Loucy (cell line): ENCODE data around the gene RASAL1.

Source experiments
- H2AFZ ChIP-seq: fragments of 200-600 bp; sonication (generic); 2 replicates; pipeline ENCODE4 v1.6.0; 2016; ENCODE audit warnings: antibody characterized with exemption, mild to moderate bottlenecking, low read length, moderate library complexity
- H3F3A ChIP-seq: fragments of 200-600 bp; 2 replicates; pipeline ENCODE4 v1.6.0; 2016; ENCODE audit warnings: antibody characterized with exemption, low read depth, mild to moderate bottlenecking
- H3K27me3 ChIP-seq: fragments of 200-600 bp; sonication (generic); 2 replicates; pipeline ENCODE4 v1.6.1; 2014; ENCODE audit warnings: low read length, mild to moderate bottlenecking; ENCODE audit not compliant: insufficient read depth, poor library complexity, severe bottlenecking
- H3K36me3 ChIP-seq: fragments of 200-600 bp; sonication (generic); 2 replicates; pipeline ENCODE4 v1.6.1; 2016; ENCODE audit warnings: low read length; ENCODE audit not compliant: insufficient read depth
- H3K4me1 ChIP-seq: fragments of 200-600 bp; sonication (generic); 2 replicates; pipeline ENCODE4 v1.5.1; 2014; ENCODE audit warnings: low read length, mild to moderate bottlenecking; ENCODE audit not compliant: insufficient read depth, poor library complexity, severe bottlenecking
- H3K4me2 ChIP-seq: fragments of 200-600 bp; sonication (generic); 2 replicates; pipeline ENCODE4 v1.6.0; 2014; ENCODE audit warnings: antibody characterized with exemption, low read length, low read depth, mild to moderate bottlenecking; ENCODE audit not compliant: poor library complexity, severe bottlenecking
- H3K4me3 ChIP-seq: fragments of 200-600 bp; sonication (generic); 2 replicates; pipeline ENCODE4 v1.5.1; 2014; ENCODE audit warnings: low read length, mild to moderate bottlenecking, mixed read lengths; ENCODE audit not compliant: poor library complexity, severe bottlenecking
- H3K79me2 ChIP-seq: fragments of 200-600 bp; sonication (generic); 2 replicates; pipeline ENCODE4 v1.6.1; 2014; ENCODE audit warnings: low read length; ENCODE audit not compliant: insufficient read depth
- H3K9ac ChIP-seq: fragments of 200-600 bp; sonication (generic); 2 replicates; pipeline ENCODE4 v1.6.0; 2014; ENCODE audit warnings: mild to moderate bottlenecking, low read depth, low read length, moderate library complexity; ENCODE audit not compliant: poor library complexity, severe bottlenecking
- H3K9me2 ChIP-seq: fragments of 200-600 bp; sonication (generic); replicated peaks from 2 replicates; pipeline ENCODE4 v1.6.1; 2016; ENCODE audit warnings: low read depth, low read length, mixed read lengths
- H3K9me3 ChIP-seq: fragments of 200-600 bp; sonication (generic); 2 replicates; pipeline ENCODE4 v1.6.1; 2014; ENCODE audit warnings: mild to moderate bottlenecking, antibody characterized with exemption, low read length, low read depth; ENCODE audit not compliant: insufficient read depth
- H4K20me1 ChIP-seq: fragments of 200-600 bp; sonication (generic); 2 replicates; pipeline ENCODE4 v1.6.0; 2014; ENCODE audit warnings: antibody characterized with exemption, low read length, mild to moderate bottlenecking; ENCODE audit not compliant: insufficient read depth, poor library complexity, severe bottlenecking
- EZH2phosphoT487 ChIP-seq: fragments of 200-600 bp; IDR thresholded peaks from 2 replicates; pipeline ENCODE4 v1.6.1; 2018; ENCODE audit warnings: antibody characterized with exemption, mild to moderate bottlenecking, moderate library complexity, borderline replicate concordance
- TF ChIP-seq, protein P1 (sequence below): fragments of 200-600 bp; sonication (generic); conservative IDR thresholded peaks from 2 replicates; pipeline ENCODE4 v1.5.1; 2014; ENCODE audit warnings: mild to moderate bottlenecking, antibody characterized with exemption, low read length

RASAL1 gene

DNA sequence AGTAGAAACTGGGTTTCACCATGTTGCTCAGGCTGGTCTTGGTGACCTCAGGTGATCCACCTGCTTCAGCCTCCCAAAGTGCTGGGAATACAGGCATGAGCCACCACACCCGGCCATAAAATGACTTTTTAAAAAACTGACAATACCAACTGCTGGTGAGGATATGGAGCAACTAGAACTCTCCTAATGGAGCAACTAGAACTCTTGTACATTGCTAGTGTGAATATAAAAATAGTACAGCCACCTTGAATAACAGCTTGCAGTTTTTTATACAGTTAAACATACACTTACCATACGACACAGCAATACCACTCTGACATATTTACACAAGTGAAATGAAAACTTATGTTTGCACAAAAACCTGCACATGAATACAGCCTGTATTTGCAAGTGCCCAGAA lies 11.4 kb upstream of the RASAL1 start:
- Histone ChIP-seq H4K20me1 (no peaks in the 10 kb centered on the region), H3K4me3 (no peak overlapping the region), H2AFZ (no peak overlapping the region), H3K9me2 (no peaks in the 10 kb centered on the region), H3K9ac (no peak overlapping the region), H3K36me3 (no peaks in the 10 kb centered on the region), H3K27me3 (no peaks in the 10 kb centered on the region), H3K9me3 (no peaks in the 10 kb centered on the region), H3F3A (no peaks in the 10 kb centered on the region), H3K4me2 (no peak overlapping the region), H3K79me2 (no peaks in the 10 kb centered on the region), H3K4me1 (no peaks in the 10 kb centered on the region)
- no peak for TF ChIP-seq EZH2phosphoT487
- TF ChIP-seq, protein P1, sequence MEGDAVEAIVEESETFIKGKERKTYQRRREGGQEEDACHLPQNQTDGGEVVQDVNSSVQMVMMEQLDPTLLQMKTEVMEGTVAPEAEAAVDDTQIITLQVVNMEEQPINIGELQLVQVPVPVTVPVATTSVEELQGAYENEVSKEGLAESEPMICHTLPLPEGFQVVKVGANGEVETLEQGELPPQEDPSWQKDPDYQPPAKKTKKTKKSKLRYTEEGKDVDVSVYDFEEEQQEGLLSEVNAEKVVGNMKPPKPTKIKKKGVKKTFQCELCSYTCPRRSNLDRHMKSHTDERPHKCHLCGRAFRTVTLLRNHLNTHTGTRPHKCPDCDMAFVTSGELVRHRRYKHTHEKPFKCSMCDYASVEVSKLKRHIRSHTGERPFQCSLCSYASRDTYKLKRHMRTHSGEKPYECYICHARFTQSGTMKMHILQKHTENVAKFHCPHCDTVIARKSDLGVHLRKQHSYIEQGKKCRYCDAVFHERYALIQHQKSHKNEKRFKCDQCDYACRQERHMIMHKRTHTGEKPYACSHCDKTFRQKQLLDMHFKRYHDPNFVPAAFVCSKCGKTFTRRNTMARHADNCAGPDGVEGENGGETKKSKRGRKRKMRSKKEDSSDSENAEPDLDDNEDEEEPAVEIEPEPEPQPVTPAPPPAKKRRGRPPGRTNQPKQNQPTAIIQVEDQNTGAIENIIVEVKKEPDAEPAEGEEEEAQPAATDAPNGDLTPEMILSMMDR: no peak

DNA sequence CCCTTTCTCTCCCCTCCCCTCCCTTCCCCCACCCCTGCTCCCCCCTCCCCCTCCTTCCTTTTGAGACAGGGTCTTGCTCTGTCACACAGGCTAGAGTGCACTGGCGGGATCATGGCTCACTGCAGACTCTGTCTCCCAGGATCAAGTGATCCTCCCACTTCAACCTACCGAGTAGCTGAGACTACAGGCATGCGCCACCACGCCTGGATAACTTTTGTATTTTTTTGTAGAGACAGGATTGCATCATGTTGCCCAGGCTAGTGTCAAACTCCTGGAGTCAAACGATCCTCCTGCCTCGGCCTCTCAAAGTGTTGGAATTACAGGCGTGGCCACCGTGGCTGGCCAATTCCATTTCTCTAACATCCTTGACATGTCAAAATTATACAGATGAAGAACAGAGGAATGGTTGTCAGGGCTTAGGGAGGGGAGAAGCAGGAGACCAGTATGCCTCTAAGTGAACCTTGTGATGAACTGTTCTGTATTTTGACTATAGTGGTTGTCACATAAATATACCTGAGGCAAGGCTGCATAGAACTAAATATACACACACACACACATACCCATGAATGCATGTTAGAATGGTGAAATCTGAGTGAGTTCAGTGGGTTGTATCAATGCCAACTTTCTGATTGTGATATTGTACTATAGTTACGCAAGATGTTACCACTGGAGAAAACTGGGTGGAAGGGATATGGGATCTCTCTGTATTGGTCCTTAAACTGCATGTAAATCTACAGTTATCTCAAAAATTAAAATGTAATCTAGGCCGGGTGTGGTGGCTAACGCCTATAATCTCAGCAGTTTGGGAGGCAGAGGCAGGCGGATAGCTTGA lies 10.4 kb upstream of the RASAL1 start:
- Histone ChIP-seq H3K9me2 (no peaks in the 10 kb centered on the region), H3K4me3 (no peak overlapping the region), H4K20me1 (no peaks in the 10 kb centered on the region), H3K79me2 (no peaks in the 10 kb centered on the region), H3K4me2 (no peak overlapping the region), H3F3A (no peaks in the 10 kb centered on the region), H3K36me3 (no peaks in the 10 kb centered on the region), H3K9ac (no peak overlapping the region), H2AFZ (no peak overlapping the region), H3K9me3 (no peaks in the 10 kb centered on the region), H3K4me1 (no peaks in the 10 kb centered on the region), H3K27me3 (no peaks in the 10 kb centered on the region)
- TF ChIP-seq EZH2phosphoT487: no peak
- TF ChIP-seq, protein P1: no peak

- no peaks in the 10 kb centered on the region for H3K36me3 ChIP-seq
- TF ChIP-seq, protein P1: no peak
- TF ChIP-seq EZH2phosphoT487: no peak
- H3K4me1 ChIP-seq: no peaks in the 10 kb centered on the region
Observed at GRCh38 chr12:113144806-113145205, 9.2 kb upstream of the RASAL1 start.

More at GRCh38 chr12:113144806-113145205, 9.2 kb upstream of the RASAL1 start:
- no peaks in the 10 kb centered on the region for H3K9me3 ChIP-seq
- no peaks in the 10 kb centered on the region for H4K20me1 ChIP-seq
- no peaks in the 10 kb centered on the region for H3K27me3 ChIP-seq
- H3K79me2 ChIP-seq: no peaks in the 10 kb centered on the region
- no peak overlapping the region for H3K9ac ChIP-seq
- H3K4me3 ChIP-seq: no peak overlapping the region
- no peak overlapping the region for H2AFZ ChIP-seq
- H3K4me2 ChIP-seq: no peak overlapping the region
- no peaks in the 10 kb centered on the region for H3K9me2 ChIP-seq
- no peaks in the 10 kb centered on the region for H3F3A ChIP-seq
